CD4-positive, alpha-beta T cell treated with Interleukin-15 for 4 hours (primary cell): ENCODE results near the gene GPNMB.

Experiments used
- DNase-seq: peaks from one replicate; pipeline ENCODE4 v3.0.0-alpha.2; 2020; ENCODE audit warnings: low spot score

GPNMB gene

DNA sequence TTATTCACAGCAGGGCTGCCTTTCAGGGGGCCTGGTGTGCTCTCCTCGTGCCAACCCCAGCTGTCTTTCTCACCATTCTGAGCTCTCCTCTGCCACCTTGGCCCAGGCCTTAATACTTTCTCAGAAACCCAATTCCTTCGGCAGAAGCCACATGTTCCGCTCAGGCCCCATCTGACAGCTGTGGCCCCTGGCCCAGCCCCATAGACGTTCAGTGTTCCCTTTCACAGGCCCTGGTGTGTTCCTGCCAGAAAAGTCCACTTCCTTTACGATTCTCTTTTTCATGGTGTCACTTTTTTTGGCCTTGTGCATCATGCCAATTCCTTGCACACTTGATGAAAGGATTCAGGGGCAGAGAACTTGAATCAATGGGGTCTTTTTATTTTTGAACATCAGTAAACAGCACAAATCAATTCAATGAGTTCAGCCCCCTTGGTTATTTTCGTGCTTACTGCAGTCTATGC is 15.9 kb upstream of the GPNMB start:
- DNase-seq = no peak

DNA sequence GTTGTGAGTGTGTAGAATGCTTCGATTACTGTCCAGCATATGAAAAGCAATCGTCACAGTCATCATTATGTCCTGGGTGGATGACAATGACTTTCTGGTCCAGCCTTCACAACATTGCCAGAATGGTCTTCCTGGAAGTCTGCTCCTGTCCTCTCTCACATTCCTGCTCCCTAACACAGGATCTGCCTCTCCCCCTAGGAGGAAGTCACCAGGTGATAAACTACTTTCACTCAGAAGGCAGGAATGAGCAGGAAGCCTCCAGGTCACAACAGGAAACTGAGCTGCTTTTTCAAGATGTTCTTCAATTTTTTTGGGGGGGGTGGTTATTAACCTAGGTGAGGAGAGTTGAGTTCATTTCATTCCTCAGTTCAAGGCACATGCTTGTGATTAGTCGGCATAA is 13.6 kb upstream of the GPNMB start:
- DNase-seq = no peak

DNA sequence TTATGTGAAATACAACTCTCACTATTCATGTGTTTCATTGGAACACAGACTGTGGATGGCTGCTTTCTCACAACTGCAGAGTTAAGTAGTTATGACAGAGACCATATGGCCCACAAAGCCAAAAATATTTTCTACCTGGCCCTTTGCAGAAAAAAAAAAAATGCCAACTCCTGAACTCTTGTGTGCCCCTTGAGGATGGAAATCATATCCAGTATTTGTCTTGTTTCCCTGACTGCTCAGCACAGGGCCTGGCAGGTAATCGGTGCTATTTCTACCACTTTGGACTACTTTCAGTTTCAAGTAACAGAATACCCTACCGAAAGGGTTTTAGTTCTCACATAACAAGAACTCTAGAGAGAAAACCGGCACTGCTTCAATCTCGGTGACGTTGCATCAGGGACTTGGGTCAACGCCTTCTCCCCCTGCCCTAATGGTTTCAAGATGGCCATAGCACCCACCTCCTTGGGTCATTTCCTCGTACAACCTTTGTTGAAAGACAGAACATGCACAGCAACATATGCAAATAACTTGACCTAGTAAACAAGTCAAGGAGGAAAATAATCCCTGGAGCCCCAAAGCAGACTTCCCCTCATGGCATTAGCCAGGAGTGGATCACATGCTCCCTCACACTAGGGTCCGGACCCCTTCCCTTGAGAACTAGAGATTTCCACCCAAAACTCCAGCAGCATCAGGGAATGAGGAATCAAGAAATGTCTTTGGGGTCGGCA is 11.8 kb upstream of the GPNMB start:
- DNase-seq = no peak

DNA sequence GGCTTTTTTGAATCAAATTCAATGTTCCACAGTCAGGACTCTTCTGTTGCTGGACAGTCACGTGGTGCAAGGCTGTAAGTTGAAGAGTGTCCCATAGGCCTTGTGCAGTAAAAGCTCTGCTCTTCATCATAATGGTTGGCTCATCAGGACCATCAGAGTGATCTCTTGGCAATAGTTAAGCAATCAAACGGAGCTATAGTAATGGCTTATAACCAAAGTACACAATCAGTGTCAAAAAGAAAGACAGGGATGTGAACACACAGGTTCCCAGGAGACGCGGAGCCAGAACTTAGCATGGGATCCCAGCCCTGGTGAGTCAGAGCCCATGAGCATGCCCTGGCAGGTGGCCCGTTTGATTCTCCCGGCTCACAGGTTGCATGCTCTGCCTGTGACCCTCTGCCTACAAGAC is 10.8 kb upstream of the GPNMB start:
- DNase-seq = no peak

DNA sequence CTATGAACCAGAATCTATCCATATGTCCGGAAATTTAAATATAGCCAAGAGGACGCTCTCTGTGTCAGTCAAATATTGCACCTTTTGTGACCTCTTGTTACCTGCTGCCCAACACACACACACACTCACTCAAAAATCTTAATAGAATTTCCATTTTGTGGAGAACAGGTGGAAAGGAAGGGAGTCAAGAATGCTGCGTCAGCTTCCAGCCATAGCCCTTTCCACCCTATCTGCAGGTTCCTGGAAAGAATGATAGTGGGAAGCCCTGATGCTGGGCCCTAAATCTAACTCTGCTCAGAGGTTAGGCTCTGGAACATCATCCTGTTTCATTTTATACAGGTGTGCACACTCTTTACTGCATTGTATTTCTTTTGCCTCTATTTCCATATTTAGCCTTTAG is 9.6 kb upstream of the GPNMB start:
- DNase-seq = no peak

DNA sequence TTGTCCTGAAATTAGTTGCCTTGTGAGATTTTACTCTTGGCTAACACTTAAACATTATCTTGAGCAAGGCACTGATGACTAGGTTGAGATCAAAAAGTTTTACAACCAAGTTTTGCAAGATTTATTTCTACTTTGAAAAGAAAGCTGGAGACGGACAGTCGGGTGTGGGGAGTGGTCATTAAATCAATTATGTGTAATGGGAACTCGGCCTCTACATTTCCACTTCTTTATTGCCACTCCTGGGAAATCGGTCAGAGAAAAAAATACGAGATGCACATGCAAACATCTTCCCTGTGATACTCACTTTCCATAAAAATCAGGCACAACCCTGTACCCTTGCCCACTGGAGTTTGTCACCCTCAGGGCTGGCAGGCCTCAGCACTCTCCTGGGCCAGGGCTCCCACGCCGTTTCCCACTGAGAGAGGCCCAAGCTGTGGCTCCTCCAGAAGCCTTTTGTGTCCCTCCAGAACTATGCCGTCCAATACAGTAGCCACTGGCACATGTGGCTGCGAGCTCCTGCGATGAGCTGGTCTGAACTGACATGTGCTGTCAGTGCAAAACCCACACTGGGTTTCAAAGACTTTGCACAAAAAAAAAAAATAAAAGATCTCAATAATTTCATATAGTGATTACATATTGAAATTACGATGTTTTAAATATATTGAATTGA is 7.5 kb upstream of the GPNMB start:
- DNase-seq = no peak

DNA sequence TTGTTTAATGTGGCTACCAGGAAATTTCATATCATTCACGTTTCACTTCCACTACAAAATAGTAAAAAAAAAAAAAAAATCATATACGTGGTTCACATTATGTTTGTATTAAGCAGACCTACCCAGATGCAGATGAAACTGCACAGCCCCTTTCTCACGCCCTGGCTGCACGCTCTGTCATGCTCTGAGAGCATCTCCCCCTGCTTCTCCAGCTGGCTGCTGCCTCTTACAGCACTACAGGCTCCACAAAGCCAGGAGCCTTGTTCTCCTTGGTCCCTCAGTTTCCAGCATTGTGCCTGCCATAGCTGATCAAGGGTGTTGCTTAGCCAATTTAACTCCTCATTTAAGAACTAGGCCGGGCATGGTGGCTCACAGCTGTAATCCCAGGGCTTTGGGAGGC is 6.9 kb upstream of the GPNMB start:
- DNase-seq = no peak

DNA sequence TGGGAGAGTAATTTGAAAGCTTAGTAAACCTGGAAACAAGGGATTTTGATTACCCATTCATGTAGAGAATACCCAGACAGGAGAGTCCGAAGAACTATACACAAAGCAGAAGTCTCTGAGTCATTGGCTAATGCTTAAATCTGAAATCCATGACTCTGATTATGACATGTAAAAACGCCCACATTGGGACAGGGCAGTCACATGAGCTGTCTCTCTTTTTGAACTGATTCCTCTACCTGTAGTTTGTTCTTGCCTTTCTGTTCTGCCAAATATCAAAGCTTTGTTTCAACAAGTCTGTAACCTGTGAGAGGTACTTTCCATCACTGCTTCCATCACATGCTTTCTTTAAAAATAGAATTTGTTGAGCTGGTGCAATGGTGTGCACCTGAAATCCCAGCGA is 4.3 kb upstream of the GPNMB start:
- no peak for DNase-seq

DNA sequence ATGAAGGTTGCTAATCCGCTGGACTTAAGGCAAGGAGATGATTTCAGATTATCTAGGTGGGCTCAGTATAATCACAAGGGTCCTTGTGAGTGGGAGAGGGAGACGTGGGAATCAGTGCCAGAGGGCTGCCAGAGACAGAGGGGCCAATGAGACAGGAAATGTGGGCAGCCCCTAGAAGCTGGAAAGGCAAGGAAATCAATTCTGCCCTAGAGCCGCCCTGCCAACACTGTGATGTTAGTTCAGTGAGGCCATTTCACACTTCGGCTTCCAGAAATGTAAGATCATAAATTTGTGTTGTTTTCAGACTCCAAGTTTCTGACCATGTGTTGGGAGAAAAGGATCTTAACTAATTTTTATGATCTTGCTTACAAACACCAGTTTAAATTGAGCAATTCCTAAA is 3.6 kb upstream of the GPNMB start:
- DNase-seq = no peak

DNA sequence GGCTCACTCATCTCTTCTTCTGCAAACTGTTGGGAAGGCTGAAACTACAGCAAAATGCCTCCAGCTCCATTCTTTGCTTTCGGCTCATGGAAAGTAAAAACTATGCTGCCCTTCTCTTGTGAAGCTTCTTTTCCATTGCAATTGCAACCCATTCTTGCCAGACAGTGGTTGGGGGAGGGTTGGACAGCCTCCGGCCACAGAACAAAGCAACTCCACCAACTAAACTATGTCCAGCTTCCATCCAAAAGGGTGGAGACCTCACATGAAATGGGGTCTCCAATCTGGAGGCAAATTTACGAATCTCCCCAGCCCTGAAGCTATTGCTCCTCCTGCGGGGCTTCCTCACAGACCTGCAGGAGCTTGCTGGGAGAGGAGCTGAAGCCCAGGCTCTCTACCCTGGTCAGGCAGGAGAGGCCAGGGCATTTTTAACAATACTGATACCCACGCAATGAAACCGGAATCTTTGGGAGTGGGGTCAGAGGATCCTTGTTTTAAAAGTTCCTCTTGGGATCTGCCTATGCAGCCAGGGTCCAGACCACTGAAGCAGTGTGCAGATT is 549 bp downstream of the GPNMB start:
- DNase-seq = no peak

DNA sequence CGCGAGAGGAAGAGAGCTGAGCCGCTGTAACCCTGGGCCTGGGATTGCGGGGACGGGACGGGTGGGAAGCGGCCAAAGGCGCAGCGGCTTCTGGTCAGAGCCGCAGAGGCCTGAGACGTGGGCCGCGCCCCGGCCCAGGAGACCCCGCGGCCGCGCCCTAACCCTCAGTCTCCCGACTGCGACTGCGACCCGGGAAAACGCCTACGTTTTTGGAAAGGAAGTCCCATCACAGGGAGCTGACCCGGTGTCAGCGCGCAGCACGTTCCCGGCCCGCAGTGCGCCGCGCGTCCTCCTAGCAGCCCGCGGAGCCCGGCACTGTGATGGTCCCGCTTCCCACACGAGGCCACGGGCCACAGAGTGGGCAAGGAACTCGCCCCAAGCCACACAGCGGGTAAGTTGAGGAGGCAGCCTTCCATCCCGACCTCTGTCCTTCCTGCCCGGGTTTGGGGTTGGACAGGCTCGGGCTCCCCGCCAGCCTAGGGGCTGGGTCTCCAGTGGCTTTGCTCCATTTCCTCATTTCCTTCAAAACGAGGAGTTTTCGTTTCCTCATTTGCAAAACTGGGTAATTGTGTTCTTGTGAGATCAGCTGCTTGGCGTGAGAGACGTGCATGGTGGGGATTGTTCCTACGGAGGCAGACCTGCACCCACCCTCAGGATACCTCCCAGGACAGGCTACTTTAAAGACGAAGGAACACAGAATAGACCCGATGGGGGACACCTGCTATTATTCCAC is 1.2 kb downstream of the GPNMB start:
- DNase-seq = no peak

DNA sequence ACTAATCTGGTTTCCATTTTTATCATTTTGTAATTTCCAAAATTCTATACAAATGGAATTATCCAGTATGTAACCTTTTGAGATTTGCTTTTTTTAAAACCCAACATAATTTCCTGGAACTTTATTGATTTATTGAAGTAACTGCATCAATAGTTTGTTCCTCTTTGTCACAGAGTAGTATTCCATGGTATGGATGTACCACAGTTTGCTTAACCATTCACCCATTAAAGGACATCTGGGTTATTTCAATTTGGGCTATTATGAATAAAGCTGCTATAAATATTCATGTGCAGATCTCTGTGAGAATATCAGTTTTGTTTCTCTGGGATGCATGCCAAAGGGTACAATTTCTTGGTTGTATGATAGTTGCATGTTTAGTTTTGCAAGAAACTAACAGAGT is 2.9 kb downstream of the GPNMB start:
- DNase-seq = no peak

DNA sequence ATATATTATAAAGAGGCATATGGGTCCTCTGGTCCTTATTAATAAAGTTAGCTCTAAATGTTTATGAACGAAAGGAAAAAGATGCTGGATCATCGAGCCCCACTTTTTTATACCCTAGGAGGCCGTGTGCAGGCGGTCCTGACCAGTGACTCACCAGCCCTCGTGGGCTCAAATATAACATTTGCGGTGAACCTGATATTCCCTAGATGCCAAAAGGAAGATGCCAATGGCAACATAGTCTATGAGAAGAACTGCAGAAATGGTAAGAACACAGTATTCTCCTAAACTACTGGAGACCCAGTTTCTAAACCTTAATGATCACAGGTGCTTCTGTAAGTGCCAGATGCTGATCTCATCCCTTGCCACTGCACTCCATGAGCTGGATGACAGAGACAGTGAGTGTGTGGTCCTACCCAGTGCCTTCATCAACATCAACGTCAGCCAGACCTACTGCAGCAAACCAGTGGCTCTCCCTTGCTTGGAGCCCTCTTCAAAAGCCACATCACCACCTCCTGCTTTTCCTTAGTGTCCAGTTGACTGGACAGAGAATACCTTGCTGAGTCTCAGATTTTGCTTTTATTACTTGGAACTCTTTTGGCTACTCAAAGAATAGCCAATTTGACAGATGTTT is 7.6 kb downstream of the GPNMB start:
- no peak for DNase-seq

DNA sequence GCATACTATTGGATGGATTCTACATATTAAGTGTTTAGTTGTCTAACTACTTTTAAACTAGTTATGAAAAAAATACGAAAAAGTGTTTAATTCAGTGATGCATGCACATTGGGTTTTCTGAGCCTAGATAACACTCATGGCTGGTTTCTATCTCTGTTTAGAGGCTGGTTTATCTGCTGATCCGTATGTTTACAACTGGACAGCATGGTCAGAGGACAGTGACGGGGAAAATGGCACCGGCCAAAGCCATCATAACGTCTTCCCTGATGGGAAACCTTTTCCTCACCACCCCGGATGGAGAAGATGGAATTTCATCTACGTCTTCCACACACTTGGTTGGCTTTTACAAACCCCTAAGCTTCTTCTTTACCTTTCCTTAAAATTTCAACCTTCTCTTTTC is 10.2 kb downstream of the GPNMB start:
- no peak for DNase-seq

DNA sequence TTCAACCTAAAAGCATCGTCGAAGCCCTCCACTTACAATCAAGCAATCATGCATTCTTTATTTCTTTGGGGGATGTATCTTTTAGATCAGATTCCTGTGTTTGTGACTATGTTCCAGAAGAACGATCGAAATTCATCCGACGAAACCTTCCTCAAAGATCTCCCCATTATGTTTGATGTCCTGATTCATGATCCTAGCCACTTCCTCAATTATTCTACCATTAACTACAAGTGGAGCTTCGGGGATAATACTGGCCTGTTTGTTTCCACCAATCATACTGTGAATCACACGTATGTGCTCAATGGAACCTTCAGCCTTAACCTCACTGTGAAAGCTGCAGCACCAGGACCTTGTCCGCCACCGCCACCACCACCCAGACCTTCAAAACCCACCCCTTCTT is 13.8 kb downstream of the GPNMB start:
- DNase-seq = no peak

DNA sequence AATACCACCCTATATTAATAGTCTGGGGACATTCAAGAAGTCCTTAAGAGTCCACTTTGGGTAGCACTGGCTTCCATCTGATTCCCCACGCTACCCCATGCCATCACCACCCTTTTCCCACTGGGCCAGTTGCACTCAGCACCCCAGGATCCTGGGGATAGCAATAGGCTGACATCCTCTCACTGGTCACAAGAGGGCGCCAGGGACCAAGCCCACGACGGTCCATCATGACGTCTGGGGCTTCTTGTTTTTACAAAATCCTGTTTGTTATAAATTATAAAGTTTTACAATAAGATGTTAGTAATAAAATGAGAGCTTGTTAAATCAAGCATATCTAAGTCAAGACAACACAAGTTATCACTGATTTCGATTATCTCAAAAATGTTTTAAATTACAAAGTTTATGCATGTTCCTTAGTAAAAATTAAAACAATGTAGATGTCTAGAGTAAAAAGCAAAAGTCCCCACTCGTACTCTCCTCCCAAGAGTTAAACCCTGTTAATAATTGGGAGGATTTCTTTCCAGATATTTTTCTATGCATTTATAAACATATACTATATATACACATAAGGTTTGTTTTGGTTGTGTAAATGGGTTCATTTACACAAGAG is 15.4 kb downstream of the GPNMB start:
- peak; percentile 44 for DNase-seq

DNA sequence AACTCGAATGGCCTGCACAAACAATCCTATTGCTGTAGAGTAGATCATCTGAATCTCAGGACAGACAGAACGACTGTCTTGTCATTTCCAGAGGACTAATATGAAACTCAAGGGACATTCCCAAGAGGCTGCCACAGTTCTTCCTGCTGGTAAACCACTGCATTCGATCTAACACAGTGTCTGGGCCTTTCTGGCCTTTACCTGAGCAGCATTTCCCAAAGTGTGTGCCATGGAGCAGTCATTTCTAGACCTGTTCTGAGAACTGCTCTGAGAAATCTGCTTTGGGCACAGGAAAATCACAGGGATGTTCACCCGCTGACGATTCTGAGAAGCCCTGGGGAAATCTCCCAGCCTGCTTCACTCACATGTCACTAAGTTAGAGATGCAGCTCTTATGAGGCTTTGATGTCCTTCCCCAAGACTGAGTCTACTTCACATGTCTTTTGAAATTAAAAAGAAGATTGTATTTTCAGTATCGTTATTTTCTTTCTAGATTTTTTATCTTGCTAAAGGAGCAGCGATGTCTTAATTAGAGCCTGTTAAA is 18.4 kb downstream of the GPNMB start:
- DNase-seq = no peak

DNA sequence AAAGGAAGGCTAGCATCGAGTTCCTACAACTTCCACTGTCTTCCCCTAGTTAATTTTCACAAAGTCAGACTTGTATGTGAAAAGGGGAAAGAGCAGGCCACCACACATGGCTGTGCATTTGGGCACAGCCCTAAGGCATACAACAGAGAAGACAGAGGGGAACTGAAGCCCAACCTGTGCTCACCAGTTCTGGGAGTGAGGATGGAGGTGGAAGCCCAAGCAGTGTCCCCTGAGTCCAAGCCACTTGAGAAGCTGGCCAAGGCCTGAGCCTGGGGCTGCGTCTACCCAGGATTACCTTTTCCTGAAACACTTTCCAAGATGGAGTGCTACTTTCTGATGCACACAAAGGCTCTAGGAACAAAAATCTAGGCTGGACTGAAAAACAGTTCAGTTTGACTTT is 20.3 kb downstream of the GPNMB start:
- DNase-seq = no peak

DNA sequence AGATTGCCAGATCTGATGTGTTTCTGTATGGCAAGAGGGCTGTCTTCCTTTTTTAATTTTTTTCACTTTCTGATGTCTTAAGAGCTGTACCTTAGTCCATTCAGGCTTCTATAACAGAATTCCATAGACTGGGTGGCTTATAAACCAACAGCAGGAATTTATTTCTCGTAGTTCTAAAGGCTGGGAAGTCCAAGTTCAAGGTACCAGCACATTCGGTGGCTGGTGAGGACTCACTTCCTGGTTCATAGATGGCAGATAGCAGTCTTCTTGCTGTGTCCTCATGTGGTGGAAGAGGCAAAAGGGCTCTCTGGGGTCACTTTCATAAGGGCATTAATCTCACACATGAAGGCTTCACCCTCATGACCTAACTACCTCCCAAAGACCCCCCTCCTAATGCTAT is 20.8 kb downstream of the GPNMB start:
- no peak for DNase-seq

DNA sequence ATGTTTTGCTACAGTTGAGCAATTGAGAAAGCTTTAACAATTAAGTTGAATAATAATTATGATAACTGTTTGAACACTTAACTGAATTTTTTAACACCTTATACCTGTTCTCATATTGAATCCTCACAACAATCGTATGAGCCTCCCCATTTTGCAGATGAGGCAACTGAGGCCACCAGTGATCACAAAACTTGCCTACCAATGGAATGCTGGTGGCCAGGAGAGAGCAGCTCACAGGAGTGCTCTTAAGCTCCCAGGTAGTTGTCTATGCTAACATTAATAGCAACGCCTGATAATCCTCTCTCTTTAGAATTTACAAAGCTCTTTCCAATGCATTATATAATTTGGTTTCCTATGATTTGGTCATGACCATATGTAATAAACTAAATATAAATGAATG is 21.6 kb downstream of the GPNMB start:
- DNase-seq = no peak

DNA sequence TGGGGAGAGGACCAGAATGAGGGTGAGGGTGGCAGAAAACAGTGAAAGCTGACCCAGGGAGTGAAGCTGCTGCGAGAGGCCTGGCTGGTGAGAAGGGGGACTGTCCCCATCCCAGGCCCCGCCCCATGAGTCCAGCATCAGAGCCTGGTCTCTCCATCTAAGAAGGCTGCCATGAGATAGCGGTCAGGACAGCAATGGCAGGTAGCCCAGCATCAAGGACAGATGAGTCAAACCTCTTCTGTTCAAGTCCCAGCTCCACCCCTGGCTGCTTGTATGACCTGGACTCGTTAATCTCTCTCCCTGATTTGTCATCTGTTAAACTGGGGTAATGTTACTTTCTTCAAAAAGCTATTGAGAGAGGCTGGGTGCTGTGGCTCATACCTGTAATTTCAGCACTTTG is 22.2 kb downstream of the GPNMB start:
- no peak for DNase-seq

DNA sequence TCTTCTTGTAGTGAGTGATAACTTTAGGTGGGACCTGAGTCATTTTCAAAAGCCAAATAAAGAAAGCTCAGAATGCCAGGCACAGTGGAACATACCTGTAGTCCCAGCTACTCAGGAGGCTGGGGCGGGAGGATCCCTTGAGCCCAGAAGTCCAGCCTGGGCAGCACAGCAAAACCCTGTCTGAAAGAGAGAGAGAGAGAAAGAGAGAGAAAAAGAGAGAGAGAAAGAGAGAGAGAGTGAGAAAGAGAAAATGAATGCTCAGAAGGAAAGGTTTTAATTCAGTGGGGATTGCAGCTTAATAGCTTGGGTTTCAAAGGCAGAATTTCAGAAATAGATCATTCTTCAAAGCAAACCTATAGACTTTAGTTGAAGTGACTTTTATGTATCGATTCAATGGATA is 25.7 kb downstream of the GPNMB start:
- no peak for DNase-seq
